Memory B cell (primary cell): ENCODE data around the gene FNDC3B.

ENCODE experiments used
- ATAC-seq: fragments of 150-1000 bp; cut with Tn5 transposase; 2 replicates; pipeline ENCODE4 v1.10.0; 2021; ENCODE audit warnings: low read depth, mild to moderate bottlenecking, moderate library complexity
- DNase-seq, 2 donors: peaks; one replicate each; pipeline ENCODE4 v3.0.0; 2022; ENCODE audit warnings: low spot score in 2 of 2
- H3K27ac Mint-ChIP-seq: one replicate; pipeline ENCODE4 v1.8.0; 2022; ENCODE audit warnings: mild to moderate bottlenecking, moderate library complexity, mixed read lengths
- H3K27me3 Mint-ChIP-seq: one replicate; pipeline ENCODE4 v1.8.0; 2022; ENCODE audit warnings: mixed read lengths
- H3K36me3 Mint-ChIP-seq: one replicate; pipeline ENCODE4 v1.8.0; 2022; ENCODE audit warnings: mild to moderate bottlenecking, mixed read lengths
- H3K4me1 Mint-ChIP-seq: one replicate; pipeline ENCODE4 v1.8.0; 2022; ENCODE audit warnings: mixed read lengths
- H3K4me3 Mint-ChIP-seq: one replicate; pipeline ENCODE4 v1.8.0; 2022; ENCODE audit warnings: mild to moderate bottlenecking, moderate library complexity, mixed read lengths
- H3K9me3 Mint-ChIP-seq: one replicate; pipeline ENCODE4 v1.8.0; 2022; ENCODE audit warnings: mixed read lengths

Gene FNDC3B

DNA sequence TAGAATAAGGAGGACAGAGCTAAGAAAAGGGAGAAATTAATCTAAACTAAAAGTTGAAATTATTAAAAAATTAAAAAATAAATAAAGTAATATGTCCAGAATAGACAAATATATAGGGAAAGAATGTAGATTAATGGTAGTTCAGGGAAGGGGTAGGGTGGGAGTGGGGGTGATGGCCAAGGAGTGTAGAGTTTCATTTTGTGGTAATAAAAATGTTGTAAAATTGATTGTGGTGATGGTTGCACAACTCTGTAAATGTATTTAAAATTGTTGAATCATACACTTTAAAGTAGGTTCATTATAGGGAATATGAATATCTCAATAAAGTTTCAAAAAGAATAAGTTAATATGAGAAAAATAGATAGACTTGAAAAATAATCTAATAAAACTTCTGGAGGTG lies 21.0 kb upstream of the FNDC3B start:
- Mint-ChIP-seq H3K9me3 (no peaks in the 10 kb centered on the region), H3K27me3 (peaks cover 7% of the 10 kb centered on the region), H3K4me1 (no peaks in the 10 kb centered on the region), H3K36me3 (no peaks in the 10 kb centered on the region), H3K4me3 (no peak overlapping the region), H3K27ac (no peak overlapping the region)
- DNase-seq (no peak), ATAC-seq (no peak)

DNA sequence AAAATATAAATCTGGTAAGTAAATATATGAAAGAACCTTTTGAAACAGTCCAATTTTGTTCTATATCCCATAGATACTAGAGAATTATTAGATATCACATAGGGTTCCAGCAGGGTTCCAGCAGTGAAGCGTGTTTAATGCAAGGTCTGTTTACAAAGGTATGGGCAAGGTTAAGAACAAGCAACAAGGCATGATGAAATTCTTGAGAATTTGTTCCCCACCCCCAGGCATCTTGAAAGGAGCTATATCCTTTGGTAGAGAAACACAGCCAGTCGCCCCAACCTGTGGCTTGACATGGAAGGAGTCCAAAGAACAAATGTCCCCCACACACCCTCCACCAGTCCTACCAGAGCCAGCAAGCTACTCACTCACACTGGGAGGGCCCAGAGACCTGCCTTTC lies 18.6 kb upstream of the FNDC3B start:
- no peak for ATAC-seq
- no peak overlapping the region for H3K4me3 Mint-ChIP-seq
- H3K4me1 Mint-ChIP-seq: no peaks in the 10 kb centered on the region
- H3K27ac Mint-ChIP-seq: no peak overlapping the region
- DNase-seq: no peak
- H3K36me3 Mint-ChIP-seq: no peaks in the 10 kb centered on the region
- no peaks in the 10 kb centered on the region for H3K9me3 Mint-ChIP-seq
- peaks cover 2% of the 10 kb centered on the region for H3K27me3 Mint-ChIP-seq

DNA sequence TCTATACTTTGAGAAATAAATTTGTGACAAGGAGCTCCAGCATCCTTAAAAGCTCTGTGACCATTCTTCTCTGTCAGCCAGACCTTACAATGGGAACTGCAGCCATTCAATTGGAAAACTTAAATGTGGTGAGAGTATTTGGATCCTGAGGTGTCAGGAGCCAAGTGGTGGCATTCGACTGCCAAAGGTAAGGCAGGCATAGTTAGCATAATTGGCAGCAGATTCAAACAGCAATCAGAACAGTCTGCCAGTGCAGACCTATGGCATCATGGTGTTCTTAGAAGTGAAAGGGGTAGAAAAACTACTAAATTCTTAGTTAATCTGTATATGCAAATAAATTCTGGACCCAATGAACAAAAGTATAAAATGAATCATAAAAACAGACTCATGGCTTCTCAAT lies 18.2 kb upstream of the FNDC3B start:
- Mint-ChIP-seq H3K27me3 (peaks cover 2% of the 10 kb centered on the region), H3K27ac (no peak overlapping the region), H3K4me1 (no peaks in the 10 kb centered on the region), H3K36me3 (no peaks in the 10 kb centered on the region), H3K4me3 (no peak overlapping the region), H3K9me3 (no peaks in the 10 kb centered on the region)
- DNase-seq (no peak), ATAC-seq (no peak)

- ATAC-seq (no peak), DNase-seq (no peak)
Observed at GRCh38 chr3:172021859-172022258, 17.5 kb upstream of the FNDC3B start.

GRCh38 chr3:172023915-172024314 lies 15.5 kb upstream of the FNDC3B start:
- Mint-ChIP-seq H3K9me3 (no peaks in the 10 kb centered on the region), H3K4me1 (no peaks in the 10 kb centered on the region), H3K27ac (no peak overlapping the region), H3K27me3 (peaks cover 3% of the 10 kb centered on the region), H3K4me3 (no peak overlapping the region), H3K36me3 (no peaks in the 10 kb centered on the region)
- no peak for ATAC-seq
- DNase-seq: no peak

More at GRCh38 chr3:172021859-172022258, 17.5 kb upstream of the FNDC3B start:
- Mint-ChIP-seq H3K36me3 (no peaks in the 10 kb centered on the region), H3K27ac (no peak overlapping the region), H3K9me3 (no peaks in the 10 kb centered on the region), H3K27me3 (no peaks in the 10 kb centered on the region), H3K4me3 (no peak overlapping the region), H3K4me1 (no peaks in the 10 kb centered on the region)

DNA sequence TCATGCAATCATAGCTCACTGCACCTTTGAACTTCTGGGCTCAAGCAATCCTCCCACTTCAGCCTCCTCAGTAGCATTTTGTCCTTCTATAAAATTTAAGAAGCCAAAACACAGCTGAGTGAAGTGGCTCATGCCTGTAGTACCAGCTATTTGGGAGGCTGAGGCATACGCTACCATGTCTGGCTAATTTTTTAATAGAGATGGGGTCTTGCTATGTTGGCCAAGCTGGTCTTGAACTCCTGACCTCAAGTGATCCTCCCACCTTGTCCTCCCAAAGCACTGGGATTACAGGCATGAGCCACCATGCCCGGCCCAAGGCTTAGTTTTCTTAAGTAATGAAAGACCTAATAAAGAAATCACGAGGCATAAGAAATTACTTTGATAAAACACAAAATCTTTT lies 14.7 kb upstream of the FNDC3B start:
- Mint-ChIP-seq H3K4me3 (no peak overlapping the region), H3K4me1 (no peaks in the 10 kb centered on the region), H3K27me3 (peaks cover 3% of the 10 kb centered on the region), H3K9me3 (no peaks in the 10 kb centered on the region), H3K27ac (no peak overlapping the region), H3K36me3 (no peaks in the 10 kb centered on the region)
- ATAC-seq: no peak
- no peak for DNase-seq

- peaks cover 2% of the 10 kb centered on the region for H3K4me1 Mint-ChIP-seq
- H3K4me3 Mint-ChIP-seq: no peak overlapping the region
- no peak overlapping the region for H3K27ac Mint-ChIP-seq
- no peak for ATAC-seq
- H3K36me3 Mint-ChIP-seq: no peaks in the 10 kb centered on the region
- no peak for DNase-seq
- H3K27me3 Mint-ChIP-seq: peaks cover 12% of the 10 kb centered on the region
- no peaks in the 10 kb centered on the region for H3K9me3 Mint-ChIP-seq
Observed at GRCh38 chr3:172029425-172030098, 9.8 kb upstream of the FNDC3B start.

DNA sequence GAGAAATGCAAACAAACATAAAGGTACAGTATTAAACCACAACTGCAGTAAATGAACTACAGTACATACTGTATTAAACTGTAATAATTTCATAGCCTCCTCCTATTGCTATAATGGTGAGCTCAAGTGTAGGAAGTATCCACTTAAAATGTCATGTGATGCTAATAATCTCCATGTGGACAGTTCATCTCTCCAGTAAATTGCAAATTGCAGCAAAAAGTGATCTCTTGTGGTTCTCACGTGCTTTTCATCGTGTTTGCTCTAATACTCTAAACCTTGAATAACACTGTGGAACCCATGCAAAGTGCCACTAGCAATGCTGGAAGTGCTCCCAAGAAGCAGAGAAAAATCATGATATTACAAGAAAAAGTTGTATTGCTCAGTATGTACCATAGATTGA lies 9.2 kb upstream of the FNDC3B start:
- H3K27me3 Mint-ChIP-seq: peaks cover 14% of the 10 kb centered on the region
- no peaks in the 10 kb centered on the region for H3K36me3 Mint-ChIP-seq

GRCh38 chr3:172031996-172032395 lies 7.4 kb upstream of the FNDC3B start:
- Mint-ChIP-seq H3K27me3 (peaks cover 14% of the 10 kb centered on the region), H3K4me3 (no peak overlapping the region), H3K36me3 (no peaks in the 10 kb centered on the region), H3K9me3 (no peaks in the 10 kb centered on the region), H3K27ac (no peak overlapping the region), H3K4me1 (peaks cover 2% of the 10 kb centered on the region)
- no peak for ATAC-seq
- DNase-seq: no peak

More for the DNA sequence above, 9.2 kb upstream of the FNDC3B start:
- Mint-ChIP-seq H3K4me3 (no peak overlapping the region), H3K9me3 (no peaks in the 10 kb centered on the region), H3K27ac (no peak overlapping the region), H3K4me1 (peaks cover 2% of the 10 kb centered on the region)
- DNase-seq (no peak), ATAC-seq (no peak)

DNA sequence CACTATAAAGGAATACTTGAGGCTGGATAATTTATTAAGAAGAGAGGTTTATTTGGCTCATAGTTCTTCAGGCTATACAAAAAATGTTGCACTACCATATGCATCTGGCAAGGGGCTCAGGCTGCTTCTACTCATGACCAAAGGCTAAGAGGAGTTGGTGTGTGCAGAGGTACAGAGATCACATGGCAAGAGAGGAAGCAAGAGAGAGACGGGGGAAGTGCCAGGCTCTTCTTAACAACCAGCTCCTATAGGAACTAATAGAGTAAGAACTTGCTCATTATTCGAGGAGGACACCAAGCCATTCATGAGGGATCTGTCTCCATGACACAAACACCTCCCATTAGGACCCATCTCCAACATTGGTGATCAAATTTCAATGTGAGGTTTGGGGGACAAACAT lies 6.0 kb upstream of the FNDC3B start:
- Mint-ChIP-seq H3K36me3 (no peaks in the 10 kb centered on the region), H3K4me3 (no peak overlapping the region), H3K9me3 (no peaks in the 10 kb centered on the region), H3K27me3 (peaks cover 13% of the 10 kb centered on the region), H3K4me1 (peaks cover 2% of the 10 kb centered on the region), H3K27ac (no peak overlapping the region)
- DNase-seq: no peak
- ATAC-seq: no peak

GRCh38 chr3:172034786-172035685 lies 4.3 kb upstream of the FNDC3B start:
- peaks cover 2% of the 10 kb centered on the region for H3K36me3 Mint-ChIP-seq
- H3K9me3 Mint-ChIP-seq: no peaks in the 10 kb centered on the region
- no peak overlapping the region for H3K27ac Mint-ChIP-seq
- H3K27me3 Mint-ChIP-seq: peaks cover 13% of the 10 kb centered on the region
- no peak overlapping the region for H3K4me3 Mint-ChIP-seq
- DNase-seq (no peak), ATAC-seq (no peak)
- peaks cover 5% of the 10 kb centered on the region for H3K4me1 Mint-ChIP-seq

DNA sequence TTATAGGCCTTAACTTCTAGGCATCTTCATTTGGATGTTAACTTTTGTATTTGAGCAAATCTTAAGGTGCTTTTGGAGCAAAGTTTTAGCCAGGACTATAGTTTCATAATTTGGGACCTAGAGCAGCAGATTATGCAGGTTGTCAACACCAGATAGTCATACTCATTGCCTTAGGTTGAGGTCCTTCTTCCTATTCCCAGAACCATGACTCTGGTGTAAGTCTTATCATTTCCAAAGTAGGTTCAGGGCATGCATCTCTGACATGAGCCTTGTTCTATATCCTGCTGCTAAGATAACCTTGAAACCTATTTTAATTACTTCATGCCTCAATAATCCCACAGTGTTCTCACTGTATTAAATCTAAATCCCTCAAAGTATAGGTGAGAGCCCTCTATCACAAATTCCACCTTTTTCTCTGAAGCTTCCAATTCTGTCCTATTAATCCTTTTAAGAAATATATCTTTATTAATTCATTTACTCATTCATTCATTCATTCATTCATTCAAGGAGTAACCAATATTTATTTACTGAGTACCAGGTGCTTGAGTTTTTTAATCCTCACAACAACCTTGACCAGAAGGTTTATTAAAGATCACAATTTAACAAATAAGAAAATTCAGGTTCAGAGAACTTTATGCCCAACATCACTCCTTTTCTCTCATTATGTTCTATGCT lies 2.7 kb upstream of the FNDC3B start:
- ATAC-seq: no peak
- Mint-ChIP-seq H3K4me1 (peaks cover 6% of the 10 kb centered on the region), H3K9me3 (no peaks in the 10 kb centered on the region), H3K27me3 (peaks cover 13% of the 10 kb centered on the region), H3K4me3 (no peak overlapping the region), H3K36me3 (peaks cover 2% of the 10 kb centered on the region), H3K27ac (no peak overlapping the region)
- no peak for DNase-seq

DNA sequence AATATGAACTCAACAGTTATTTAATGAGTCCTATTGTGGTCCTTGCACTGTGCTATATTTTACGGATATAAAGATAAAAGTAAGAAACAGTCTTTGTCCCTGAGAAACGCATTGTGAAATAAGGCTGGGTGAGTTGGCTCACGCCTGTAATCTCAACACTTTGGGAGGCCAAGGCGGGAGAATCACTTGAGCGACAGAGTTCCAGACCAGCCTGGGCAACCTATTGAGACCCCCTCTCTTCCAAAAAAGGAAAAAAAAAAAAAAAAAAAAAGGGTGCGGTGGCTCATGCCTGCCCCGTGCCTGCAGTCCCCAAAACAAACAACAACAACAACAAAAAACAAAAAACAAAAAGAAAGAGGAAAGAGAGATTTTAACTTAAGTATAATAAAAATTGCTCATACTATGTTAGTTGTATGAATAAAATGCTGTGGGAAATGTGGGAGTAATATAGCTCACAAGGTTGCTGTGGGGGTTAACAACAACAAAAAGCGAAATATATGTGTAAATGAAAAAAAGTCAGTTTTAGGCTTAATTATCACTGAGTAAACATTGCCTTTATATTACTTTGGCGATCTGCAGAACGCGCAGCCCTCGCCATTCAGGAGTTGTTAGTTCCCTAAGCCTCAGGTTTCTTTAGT lies 461 bp upstream of the FNDC3B start:
- H3K4me3 Mint-ChIP-seq: peak overlapping the region; percentile 100
- no peaks in the 10 kb centered on the region for H3K9me3 Mint-ChIP-seq
- H3K4me1 Mint-ChIP-seq: peaks cover 6% of the 10 kb centered on the region
- H3K27me3 Mint-ChIP-seq: peaks cover 5% of the 10 kb centered on the region
- peak overlapping the region; percentile 100 for H3K27ac Mint-ChIP-seq
- peak; percentile 2 for ATAC-seq
- H3K36me3 Mint-ChIP-seq: peaks cover 2% of the 10 kb centered on the region
- DNase-seq: no peak
